OCI-LY3 (cell line): ENCODE measurements around the gene TUBB8.
"Not testable (repeated sequence)": the region's sequence is repeated elsewhere in the genome, so short reads cannot be mapped to it uniquely, and the experiment has no call there.

Source experiments
- EZH2phosphoT487 ChIP-seq: fragments of 200-600 bp; shearing (Covaris generic); IDR thresholded peaks from 2 replicates; pipeline ENCODE4 v1.6.1; 2018; ENCODE audit warnings: antibody characterized with exemption, mixed run types, low read depth
- TF ChIP-seq, protein P1 (sequence below): fragments of 200-600, 300-600 bp; sonication (generic); IDR thresholded peaks from 2 replicates; pipeline ENCODE4 v1.5.1; 2014; ENCODE audit warnings: antibody characterized with exemption, low read length, low read depth

DNA sequence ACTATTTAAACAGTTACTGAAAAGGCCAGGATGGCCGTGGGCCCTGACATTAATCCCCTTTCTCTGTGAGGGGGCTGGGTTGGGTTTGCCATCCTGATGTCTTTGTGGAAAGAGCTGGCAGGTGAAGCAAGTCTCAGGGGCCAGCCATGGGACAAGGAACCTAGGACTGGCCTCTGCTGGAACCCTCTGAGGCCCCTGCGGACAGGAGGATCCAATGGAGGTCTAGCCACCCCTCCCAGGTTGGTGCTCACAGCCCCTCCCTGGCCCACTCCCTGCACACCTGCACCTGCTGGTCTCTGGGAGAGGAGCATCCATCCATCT, 35.8 kb downstream of the TUBB8 start:
- TF ChIP-seq, protein P1, sequence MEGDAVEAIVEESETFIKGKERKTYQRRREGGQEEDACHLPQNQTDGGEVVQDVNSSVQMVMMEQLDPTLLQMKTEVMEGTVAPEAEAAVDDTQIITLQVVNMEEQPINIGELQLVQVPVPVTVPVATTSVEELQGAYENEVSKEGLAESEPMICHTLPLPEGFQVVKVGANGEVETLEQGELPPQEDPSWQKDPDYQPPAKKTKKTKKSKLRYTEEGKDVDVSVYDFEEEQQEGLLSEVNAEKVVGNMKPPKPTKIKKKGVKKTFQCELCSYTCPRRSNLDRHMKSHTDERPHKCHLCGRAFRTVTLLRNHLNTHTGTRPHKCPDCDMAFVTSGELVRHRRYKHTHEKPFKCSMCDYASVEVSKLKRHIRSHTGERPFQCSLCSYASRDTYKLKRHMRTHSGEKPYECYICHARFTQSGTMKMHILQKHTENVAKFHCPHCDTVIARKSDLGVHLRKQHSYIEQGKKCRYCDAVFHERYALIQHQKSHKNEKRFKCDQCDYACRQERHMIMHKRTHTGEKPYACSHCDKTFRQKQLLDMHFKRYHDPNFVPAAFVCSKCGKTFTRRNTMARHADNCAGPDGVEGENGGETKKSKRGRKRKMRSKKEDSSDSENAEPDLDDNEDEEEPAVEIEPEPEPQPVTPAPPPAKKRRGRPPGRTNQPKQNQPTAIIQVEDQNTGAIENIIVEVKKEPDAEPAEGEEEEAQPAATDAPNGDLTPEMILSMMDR: not testable (repeated sequence)
- not testable (repeated sequence) for TF ChIP-seq EZH2phosphoT487
